HG02885 (cell line): ENCODE measurements around the gene TIMM13.
"Not testable (repeated sequence)": the region's sequence is repeated elsewhere in the genome, so short reads cannot be mapped to it uniquely, and the experiment has no call there.

Experiments used
- ATAC-seq: cut with Tn5 transposase; IDR thresholded peaks from one replicate; pipeline ENCODE4 v1.9.1; 2021; ENCODE audit warnings: mild to moderate bottlenecking; ENCODE audit not compliant: unreplicated experiment, poor library complexity

Gene TIMM13

DNA sequence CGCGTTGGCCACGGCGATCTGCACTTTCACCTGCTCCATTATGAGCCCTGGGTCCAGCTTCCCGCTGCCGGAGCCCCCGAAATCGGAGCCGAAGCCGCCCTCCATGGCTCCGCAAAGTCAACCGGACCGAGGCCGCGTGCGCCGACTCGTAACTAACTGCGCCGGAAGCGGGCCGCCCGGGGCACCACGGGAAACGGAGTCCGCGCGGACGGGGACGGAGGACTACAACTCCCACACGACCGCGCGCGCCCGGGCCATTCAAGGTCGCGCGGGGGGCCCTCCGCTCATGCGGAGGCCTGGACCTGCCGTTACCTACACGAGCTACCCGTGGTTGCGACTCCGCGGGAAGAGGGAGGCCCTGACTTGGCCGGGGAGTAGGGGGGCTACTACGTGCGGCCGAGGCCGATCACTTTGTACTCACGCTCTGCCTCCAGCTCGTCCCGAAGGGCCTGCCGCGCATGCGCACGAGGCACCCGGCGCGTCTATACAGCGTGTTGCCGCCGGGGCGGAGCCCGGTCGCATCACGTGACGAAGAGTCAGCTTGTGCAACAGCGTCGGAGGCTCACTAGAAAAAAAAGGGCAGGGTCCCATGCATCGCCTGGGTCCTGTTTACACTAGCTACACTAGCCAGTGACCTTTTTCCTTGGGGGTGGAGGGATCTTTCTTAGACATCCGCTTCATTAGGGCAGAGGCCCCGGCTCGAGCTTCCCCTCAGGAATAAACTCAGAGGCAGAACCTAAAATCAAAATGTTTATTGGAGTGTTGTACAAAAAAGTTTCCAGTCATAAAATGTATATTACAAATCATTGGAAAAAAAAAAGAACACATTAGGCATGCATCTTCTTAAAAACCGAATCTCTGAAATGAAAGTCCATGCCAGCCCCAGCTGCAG is at the start of gene TIMM13:
TIMM13 (minus strand) TSS at position 158 of the 892 bp plus-strand sequence; CDS start at position 105, 53 bp downstream.
- peak; percentile 83 for ATAC-seq

DNA sequence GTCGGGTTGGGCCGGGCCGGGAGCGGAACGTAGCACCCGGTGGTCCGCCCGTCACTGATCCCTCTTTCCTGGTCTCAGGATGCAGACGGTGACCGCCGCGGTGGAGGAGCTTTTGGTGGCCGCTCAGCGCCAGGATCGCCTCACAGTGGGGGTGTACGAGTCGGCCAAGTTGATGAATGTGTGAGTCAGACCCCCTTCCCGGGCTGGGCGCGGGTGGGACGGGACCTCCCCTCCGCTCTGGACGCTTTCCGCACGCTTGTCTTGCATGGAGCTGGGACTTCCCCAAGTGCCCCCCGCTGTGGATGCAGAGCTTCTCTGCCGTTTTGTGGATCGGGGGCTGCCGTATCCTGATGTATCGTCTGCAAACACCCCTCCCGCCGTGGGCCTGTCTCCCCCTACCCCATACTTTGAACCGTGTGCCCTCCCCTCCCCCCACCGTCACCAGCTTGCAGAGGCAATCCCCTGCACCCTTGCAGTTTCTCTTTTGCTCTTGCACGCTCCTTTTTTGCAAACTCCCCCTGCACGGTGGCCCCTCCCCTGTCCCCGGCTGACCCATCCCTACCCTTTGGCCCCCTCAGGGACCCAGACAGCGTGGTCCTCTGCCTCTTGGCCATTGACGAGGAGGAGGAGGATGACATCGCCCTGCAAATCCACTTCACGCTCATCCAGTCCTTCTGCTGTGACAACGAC is 49.2 kb upstream of the TIMM13 start:
- ATAC-seq: peak; percentile 2

DNA sequence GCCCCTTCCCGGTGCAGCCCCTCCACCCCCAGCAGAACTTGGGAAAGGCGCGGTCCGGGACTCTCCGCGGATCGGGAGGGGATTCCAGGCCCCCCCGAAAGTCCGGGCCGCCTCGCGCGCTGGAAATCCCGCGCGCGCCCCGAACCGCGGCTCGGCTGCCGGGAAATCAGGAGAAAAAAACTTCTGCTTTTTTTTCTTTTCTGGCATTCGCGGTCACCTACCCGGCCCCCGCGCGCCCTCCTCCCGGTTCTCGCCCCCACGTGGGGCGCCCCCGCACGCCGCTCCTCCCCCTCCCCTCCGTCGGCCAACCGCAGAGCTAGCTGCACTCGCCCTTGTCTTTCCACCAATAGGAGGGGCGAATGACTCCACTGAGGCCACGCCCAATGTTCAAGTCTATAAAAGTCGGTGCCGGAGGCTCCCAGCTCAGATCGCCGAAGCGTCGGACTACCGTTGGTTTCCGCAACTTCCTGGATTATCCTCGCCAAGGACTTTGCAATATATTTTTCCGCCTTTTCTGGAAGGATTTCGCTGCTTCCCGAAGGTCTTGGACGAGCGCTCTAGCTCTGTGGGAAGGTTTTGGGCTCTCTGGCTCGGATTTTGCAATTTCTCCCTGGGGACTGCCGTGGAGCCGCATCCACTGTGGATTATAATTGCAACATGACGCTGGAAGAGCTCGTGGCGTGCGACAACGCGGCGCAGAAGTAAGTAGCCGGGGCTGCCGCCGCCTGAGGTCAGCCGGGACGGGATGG is 48.5 kb upstream of the TIMM13 start, which contains the start of gene GADD45B:
GADD45B (plus strand) TSS at position 426 of the 749 bp plus-strand sequence; CDS start at position 658, 232 bp downstream.
- ATAC-seq: peak; percentile 57

DNA sequence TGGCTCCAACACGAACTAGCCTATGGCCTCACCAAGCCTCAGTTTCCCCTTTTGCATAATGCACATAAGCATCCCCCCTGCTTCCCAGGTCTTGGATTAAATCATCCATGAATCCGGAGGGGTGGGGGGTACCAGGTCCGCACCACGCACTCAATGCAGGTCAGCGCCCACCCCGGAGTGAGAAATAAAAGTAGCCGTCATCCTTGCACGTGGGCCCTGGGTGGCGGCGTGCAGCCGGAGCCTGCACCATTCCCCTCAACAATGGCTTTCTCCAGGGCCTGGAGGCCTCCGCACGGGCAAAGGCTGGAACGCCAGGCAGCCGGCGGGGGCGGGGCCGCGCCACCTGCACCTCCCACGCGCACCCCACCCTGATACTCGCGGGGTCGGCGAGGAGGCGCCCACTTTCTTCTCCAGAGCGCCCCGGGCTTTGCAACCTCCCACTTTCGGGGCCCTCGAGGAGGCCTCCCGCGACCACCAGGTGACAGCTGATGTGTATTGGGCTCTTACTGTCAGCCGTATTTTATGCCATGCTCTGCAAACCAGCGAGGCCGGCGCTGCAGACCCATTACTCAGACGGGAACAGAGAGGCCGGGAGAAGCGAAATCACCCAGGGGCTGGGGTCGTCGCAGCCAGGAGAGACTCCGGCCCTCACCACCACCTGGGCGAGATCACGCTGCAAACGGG is 47.8 kb upstream of the TIMM13 start:
- ATAC-seq: peak; percentile 5

DNA sequence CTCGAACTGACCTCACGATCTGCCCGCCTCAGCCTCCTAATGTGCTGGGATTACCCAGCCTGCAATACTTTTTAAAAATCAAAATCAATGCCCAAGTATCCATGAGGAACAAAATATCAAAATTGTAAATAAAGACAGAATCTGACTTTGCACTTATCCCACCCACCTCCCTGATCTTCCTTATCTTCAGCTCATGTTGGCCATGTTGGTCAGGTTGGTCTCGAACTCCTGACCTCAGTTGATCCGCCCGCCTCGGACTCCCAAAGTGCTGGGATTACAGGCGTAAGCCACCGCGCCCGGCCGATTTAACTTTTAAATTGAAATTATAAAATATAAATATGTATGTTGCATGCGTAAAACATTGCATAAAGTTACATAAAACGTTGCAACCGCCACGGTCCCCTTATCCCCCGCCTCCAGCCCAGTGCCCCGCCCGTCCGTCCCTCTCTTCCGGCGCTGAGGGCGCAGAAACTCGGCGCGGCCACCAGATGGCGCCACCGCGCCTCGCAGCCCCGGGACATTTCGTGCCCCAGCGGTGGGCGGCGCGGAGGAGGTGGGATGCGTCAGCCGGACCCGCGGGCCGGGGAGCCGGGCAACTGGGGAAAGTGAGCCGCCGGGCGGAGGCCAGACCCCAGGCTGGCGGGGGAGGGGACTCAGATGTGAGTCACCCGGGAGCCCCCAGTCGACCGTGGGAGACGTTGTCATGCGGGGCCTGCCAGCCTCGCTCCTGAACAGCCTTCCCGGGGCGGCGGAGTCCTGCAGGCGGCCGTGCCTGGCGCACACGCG is 47.0 kb upstream of the TIMM13 start:
- ATAC-seq: peak; percentile 46

DNA sequence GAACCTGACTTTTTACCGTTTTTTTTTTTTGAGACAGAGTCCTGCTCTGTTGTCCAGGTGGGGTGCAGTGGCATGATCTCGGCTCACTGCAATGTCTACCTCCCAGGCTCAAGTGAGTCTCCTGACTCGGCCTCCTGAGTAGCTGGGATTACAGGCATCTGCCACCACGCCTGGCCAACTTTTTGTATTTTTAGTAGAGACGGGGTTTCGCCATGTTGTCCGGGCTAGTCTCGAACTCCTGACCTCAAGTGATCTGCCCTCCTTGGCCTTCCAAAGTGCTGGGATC is 42.5 kb upstream of the TIMM13 start:
- not testable (repeated sequence) for ATAC-seq

DNA sequence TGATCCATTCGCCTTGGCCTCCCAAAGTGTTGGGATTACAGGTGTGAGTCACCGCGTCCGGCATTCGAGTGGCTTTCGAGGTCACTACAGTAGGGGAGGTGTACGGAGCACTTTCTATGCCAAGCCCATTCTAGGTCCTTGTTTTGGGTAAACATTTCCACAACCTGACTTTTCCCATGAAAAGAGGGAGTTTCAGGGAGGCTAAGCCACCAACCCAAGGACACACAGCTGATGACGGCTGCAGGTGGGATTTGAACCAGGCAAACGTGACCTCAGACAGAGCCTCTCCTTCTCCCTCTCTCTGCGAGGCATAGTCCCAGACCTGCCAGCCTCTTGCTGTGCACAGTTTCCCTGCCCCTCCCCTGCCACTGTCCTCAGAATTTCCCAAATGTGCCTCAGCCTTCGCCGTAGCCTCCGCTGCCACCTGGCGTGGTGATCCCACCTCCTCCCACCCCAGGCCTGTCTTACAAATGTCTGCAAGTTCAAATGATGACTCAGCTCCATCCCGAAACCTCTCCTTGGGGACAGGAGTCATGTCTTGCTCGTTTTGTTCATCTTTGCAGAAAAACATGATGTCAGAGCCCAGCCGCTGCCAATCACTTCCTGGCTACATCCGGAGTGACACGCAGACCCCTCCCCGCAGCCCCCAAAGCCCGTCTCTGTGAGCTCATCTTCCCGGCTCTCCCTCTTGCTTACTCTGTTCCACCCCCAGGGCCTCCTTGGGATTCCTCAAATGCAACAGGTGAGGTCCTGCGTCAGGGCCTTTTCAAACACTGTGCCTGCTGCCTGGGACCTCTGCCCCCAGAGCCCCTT is 41.9 kb upstream of the TIMM13 start:
- no peak for ATAC-seq

DNA sequence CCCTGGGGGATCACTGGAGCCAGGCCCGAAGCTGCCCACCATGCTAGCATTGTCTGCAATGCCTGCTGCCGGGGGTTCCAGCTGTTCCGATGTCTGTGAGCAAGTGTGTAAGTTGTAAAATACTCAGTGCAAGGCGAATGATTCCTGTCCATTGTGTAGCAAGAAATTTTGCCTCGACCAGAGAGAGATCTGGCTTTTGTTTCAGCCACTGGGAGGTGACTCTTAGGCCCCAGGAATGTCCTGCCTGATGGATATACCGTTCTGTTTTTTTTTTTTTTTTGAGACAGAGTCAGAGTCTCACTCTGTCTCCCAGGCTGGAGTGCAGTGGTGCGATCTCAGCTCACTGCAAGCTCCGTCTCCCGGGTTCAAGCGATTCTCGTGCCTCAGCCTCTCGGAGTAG is 41.2 kb upstream of the TIMM13 start:
- no peak for ATAC-seq

DNA sequence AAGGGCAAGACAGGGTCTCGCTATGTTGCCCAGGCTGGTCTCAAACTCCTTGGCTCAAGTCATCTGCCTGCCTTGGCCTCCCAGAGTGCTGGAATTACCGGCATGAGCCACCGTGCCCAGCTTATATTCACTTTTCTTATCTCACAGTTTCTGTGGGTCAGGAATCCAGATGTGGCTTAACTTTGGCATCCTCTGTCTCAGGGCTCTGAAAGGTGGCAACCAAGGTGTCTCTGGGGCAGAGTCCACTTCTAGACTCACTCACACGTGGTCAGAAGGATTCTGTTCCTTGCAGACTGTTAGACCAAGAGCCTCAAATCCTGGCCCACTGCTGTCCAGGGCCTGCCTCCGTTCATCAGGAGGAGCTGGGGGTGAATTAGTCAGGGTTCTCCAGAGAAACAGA is 37.0 kb upstream of the TIMM13 start:
- ATAC-seq: no peak

DNA sequence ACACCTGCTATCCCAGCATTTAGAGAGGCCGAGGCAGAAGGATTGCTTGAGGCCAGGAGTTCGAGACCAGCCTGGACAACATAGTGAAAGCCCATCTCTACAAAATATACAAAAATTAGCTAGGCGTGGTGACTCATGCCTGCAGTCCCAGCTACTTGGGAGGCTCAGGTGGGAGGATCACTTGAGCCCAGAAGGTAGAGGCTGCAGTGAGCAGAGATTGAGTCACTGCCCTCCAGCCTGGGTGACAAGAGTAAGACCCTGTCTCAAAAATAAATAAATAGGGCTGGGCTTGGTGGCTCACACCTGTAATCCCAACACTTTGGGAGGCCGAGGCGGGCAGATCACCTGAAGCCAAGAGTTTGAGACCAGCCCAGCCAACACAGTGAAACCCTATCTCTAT is 36.3 kb upstream of the TIMM13 start:
- not testable (repeated sequence) for ATAC-seq

DNA sequence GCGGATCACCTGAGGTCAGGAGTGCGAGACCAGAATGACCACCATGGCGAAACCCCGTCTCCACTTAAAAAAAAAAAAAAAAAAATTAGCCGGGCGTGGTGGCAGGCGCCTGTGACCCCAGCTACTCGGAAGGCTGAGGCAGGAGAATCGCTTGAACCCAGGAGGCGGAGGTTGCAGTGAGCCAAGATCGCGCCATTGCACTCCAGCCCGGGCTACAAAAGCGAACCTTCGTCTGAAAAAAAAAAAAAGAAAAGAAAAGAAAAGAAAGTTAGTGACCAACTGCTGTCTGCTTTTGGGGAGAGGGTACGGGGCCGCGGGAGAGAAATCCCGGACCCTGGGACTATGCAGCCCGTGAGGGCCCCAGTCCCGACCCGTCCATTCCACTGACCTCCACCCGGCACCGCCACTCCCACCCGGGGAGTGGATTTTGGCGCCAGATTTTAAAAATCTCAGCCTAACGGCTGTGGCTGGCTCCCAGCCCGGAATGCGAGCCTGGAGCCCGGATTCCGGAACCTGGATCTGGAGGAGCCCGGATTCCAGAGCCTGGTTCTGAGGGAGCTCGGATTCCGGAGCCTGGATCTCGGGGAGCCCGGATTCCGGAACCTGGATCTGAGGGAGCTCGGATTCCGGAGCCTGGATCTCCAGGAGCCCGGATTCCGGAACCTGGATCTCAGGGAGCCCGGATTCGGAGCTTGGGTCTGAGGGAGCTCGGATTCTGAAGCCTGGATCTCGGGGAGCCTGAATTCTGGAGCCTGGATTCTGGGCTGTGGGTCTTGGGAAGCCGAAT is 35.4 kb upstream of the TIMM13 start:
- ATAC-seq: no peak

DNA sequence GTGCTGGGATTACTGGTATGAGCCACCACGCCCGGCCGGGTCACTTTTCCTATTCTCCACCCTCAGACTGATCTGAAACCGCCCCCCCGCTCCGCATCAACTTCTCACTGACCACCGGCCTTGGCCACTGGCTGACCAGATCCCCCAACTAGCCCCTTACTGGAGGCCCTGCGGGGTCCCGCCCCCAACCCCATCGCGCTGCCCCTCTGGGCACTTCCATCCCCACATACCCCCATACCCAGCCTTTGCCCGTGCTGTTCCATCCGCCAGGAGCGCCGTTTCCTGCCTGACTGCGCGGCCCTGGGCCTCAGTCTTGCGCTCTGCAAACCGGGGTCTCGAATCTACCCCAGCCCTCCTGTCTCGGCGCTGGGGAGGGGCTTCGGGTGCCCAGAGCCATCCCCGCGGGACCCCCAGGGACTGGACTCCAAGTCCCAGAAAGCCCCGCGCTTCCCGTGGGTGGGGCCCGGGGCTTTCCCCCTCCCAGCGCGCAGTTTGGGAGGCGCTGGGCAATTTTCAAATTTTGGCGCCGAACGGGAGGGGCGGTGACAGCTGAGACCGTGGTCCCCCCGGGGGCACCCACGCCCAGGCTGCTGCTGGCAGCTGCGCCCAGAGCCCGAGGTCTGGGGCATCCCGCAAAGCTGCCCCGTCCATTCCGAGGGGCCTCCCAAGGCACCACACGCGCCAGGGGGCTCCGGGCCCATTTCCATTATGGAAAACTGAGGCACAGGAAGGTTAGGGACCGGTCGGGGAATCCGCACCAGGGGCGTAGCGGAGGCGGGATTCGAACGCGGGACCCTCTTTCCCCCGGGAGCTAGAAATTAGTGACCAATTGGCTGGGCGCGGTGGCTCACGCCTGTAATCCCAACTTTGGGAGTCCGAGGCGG is 34.6 kb upstream of the TIMM13 start:
- ATAC-seq: peak; percentile 44

DNA sequence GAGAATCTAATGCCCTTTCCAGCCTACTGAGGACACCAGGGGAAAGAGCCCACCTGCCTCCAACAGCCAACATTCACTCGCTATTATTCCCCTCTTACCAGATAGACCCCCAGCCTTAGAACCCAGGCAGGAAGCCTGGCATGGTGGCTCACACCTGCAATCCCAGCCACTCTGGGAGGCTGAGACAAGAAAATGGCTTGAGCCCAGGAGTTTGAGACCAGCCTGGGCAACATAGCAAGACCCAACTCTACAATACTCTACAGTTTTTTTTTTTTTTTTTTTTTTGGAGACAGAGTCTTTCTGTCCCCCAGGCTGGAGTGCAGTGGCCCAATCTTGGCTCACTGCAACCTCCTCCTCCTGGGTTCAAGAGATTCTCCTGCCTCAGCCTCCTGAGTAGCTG is 32.9 kb upstream of the TIMM13 start:
- no peak for ATAC-seq

DNA sequence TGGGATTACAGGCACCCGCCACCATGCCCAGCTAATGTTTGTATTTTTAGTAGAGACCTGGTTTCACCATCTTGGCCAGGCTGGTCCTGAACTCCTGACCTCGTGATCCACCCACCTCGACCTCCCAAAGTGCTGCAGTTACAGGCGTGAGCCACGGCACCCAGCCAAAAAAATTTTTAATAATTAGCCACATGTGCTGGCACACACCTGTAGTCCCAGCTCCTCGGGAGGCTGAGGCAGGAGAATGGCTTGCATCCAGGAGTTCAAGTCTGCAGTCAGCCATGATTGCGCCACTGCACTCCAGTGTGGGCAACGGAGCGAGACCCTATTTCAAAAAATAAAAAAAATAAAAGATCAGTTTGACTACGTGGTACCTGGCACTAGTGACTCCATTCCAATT is 31.4 kb upstream of the TIMM13 start:
- ATAC-seq: not testable (repeated sequence)

DNA sequence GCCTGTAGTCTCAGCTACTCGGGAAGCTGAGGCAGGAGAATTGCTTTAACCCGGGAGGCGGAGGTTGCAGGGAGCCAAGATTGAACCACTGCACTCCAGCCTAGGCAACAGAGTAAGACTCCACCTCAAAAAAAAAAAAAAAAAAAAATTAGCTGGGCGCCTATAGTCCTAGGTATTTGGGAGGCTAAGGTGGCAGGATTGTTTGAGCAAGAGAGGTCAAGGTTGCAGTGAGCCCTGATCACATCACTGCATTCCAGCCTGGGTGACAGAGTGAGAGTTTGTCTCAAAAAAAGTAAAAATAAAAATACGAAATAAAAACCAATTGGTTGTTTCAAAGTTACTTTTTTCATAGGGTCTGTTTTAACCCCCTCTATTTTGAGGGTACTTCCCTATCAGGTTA is 30.7 kb upstream of the TIMM13 start:
- no peak for ATAC-seq

DNA sequence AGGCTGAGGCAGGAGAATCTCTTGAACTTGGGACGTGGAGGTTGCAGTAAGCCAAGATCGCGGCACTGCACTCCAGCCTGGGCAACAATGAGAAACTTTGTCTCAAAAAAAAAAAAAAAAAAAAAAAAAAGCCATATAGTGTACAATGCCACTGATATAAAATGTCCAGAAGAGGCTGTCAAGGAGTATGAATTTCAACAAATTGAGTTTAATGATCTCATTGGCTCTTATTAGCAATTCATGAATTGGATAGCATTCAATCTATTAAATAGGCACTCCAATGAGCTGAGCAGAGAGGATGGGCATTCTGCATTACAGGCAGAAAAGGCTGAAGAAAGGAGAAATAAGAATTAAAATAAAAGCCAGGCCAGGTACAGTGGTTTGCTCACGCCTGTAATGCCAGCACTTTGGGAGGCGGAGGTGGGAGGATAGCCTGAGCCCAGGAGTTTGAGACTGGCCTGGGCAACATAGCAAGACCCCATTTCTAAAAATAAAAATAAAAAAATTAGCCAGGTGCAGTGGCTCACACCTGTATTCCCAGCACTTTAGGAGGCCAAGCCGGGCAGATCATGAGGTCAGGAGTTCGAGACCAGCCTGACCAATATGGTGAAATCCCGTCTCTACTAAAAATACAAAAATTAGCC is 30.1 kb upstream of the TIMM13 start:
- no peak for ATAC-seq
